ENCODE measurements around the gene ATE1. TPM values are rescaled to one million over a fixed set of nuclear protein-coding genes. Genes with fewer than 3 reads are reported as not detected.

ATE1 gene
- total and polyA plus RNA-seq, 2 experiments from 2014 or later = 16.9 to 48.9 TPM

DNA sequence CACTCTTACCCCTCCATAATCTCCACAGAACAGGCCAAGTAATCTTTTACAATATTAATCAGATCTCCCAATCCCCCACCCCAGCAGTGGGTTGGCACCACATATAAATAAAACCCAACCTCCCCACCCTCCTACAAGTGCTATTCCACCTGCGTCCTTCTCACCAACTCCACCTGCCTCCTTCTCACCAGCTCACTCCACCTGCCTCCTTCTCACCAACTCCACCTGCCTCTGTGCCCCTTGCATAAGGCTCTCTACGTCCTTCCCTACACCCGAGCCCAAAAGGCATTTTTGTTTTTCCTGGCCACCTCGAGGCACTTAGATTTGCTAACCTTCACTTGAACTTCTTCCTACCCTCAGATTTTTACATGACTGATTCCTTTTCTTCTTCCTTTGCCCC, 89.7 kb downstream of the ATE1 start:
- no peaks in the 10 kb centered on the region for H4K20me1 ChIP-seq (ENCODE audit: insufficient read depth, poor library complexity, severe bottlenecking)
- no peaks in the 10 kb centered on the region for H3K27me3 ChIP-seq
- TF ChIP-seq EZH2 (IDR thresholded peaks at IDR 0.05; ENCODE audit: borderline replicate concordance) (no peak), EZH2phosphoT487 (IDR thresholded peaks at IDR 0.05; ENCODE audit: low read depth, severe bottlenecking, unreplicated experiment) (no peak)
- TF ChIP-seq, protein P1, sequence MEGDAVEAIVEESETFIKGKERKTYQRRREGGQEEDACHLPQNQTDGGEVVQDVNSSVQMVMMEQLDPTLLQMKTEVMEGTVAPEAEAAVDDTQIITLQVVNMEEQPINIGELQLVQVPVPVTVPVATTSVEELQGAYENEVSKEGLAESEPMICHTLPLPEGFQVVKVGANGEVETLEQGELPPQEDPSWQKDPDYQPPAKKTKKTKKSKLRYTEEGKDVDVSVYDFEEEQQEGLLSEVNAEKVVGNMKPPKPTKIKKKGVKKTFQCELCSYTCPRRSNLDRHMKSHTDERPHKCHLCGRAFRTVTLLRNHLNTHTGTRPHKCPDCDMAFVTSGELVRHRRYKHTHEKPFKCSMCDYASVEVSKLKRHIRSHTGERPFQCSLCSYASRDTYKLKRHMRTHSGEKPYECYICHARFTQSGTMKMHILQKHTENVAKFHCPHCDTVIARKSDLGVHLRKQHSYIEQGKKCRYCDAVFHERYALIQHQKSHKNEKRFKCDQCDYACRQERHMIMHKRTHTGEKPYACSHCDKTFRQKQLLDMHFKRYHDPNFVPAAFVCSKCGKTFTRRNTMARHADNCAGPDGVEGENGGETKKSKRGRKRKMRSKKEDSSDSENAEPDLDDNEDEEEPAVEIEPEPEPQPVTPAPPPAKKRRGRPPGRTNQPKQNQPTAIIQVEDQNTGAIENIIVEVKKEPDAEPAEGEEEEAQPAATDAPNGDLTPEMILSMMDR (IDR thresholded peaks at IDR 0.05; ENCODE audit: poor library complexity) = no peak
- whole genome bisulfite sequencing (ENCODE audit: low lambda C conversion rate, missing lambda C conversion rate) = 64% methylated on average over 4 of the region's 4 CpGs
- peaks cover 8% of the 10 kb centered on the region for H3K79me2 ChIP-seq
- no peaks in the 10 kb centered on the region for H3K9me2 ChIP-seq (replicated peaks; ENCODE audit: insufficient read depth)
- H2AFZ ChIP-seq = no peak overlapping the region
- no peak overlapping the region for H3K4me2 ChIP-seq
- H3K4me1 ChIP-seq (ENCODE audit: insufficient read depth) = peaks cover 23% of the 10 kb centered on the region
- no peaks in the 10 kb centered on the region for H3K36me3 ChIP-seq (replicated peaks; ENCODE audit: insufficient read depth, low read depth)
- no peak for DNase-seq (ENCODE audit: low spot score)
- H3K27ac ChIP-seq = no peak overlapping the region
- no peaks in the 10 kb centered on the region for H3K9me3 ChIP-seq (ENCODE audit: low read depth)
- no peak overlapping the region for H3K4me3 ChIP-seq

DNA sequence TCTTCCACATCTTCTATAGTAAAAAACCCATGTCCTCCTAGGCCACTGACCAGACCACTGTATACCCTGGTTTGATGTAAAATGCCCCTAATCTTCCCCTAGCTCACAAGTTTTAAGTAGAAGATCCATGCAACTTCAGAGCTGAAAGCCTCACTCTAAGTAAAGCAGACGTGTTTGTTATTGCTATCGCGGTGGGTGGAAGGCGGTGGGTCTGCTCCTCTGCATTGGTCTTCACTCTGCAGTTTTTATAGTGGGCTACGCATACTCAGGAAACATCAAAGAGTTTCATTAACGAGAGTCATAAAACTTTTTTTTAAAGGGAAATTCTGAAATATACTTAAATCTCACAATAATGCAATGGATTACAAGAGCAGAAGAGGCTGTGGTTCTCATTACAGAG, 91.7 kb downstream of the ATE1 start:
- Histone ChIP-seq H3K27me3 (no peaks in the 10 kb centered on the region), H3K36me3 (replicated peaks; ENCODE audit: insufficient read depth, low read depth) (no peaks in the 10 kb centered on the region), H3K79me2 (peaks cover 8% of the 10 kb centered on the region), H4K20me1 (ENCODE audit: insufficient read depth, poor library complexity, severe bottlenecking) (no peaks in the 10 kb centered on the region), H3K4me2 (peak overlapping the region; percentile 14), H2AFZ (no peak overlapping the region), H3K9me2 (replicated peaks; ENCODE audit: insufficient read depth) (no peaks in the 10 kb centered on the region), H3K9me3 (ENCODE audit: low read depth) (no peaks in the 10 kb centered on the region), H3K27ac (no peak overlapping the region), H3K4me3 (no peak overlapping the region), H3K4me1 (ENCODE audit: insufficient read depth) (peaks cover 22% of the 10 kb centered on the region)
- whole genome bisulfite sequencing (ENCODE audit: low lambda C conversion rate, missing lambda C conversion rate) = 41% methylated on average over 6 of the region's 6 CpGs
- TF ChIP-seq EZH2phosphoT487 (IDR thresholded peaks at IDR 0.05; ENCODE audit: low read depth, severe bottlenecking, unreplicated experiment) = no peak
- TF ChIP-seq, protein P1 (IDR thresholded peaks at IDR 0.05; ENCODE audit: poor library complexity) = no peak
- TF ChIP-seq EZH2 (IDR thresholded peaks at IDR 0.05; ENCODE audit: borderline replicate concordance) = no peak
- DNase-seq (ENCODE audit: low spot score) = no peak

DNA sequence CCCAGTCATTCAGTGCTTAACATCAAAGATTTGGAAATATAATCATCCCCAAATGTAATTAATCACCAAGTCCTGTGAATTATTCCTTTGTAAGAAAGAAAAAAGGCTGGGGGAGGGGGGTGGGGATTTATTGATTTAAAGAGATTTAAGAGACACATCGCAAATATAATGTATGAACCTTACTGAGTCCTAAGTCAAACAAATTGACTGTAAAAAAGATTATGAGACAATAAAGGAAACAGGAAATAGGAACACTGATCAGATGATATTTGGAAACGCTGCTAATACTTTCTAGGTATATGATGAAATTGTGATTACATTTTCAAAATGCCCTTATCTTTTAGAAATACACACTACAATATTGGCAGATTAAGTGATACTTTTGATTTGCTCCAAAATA, 92.5 kb downstream of the ATE1 start:
- Histone ChIP-seq H3K27me3 (no peaks in the 10 kb centered on the region), H3K9me3 (ENCODE audit: low read depth) (no peaks in the 10 kb centered on the region), H3K4me3 (no peak overlapping the region), H3K4me2 (no peak overlapping the region), H3K36me3 (replicated peaks; ENCODE audit: insufficient read depth, low read depth) (no peaks in the 10 kb centered on the region), H3K9me2 (replicated peaks; ENCODE audit: insufficient read depth) (no peaks in the 10 kb centered on the region), H2AFZ (no peak overlapping the region), H3K27ac (peak overlapping the region; percentile 22), H3K79me2 (peaks cover 8% of the 10 kb centered on the region), H3K4me1 (ENCODE audit: insufficient read depth) (peaks cover 21% of the 10 kb centered on the region), H4K20me1 (ENCODE audit: insufficient read depth, poor library complexity, severe bottlenecking) (no peaks in the 10 kb centered on the region)
- DNase-seq (ENCODE audit: low spot score) = no peak
- 48% methylated on average over 2 of the region's 2 CpGs for WGBS (ENCODE audit: low lambda C conversion rate, missing lambda C conversion rate)
- TF ChIP-seq, protein P1 (IDR thresholded peaks at IDR 0.05; ENCODE audit: poor library complexity) = no peak
- TF ChIP-seq EZH2 (IDR thresholded peaks at IDR 0.05; ENCODE audit: borderline replicate concordance) (no peak), EZH2phosphoT487 (IDR thresholded peaks at IDR 0.05; ENCODE audit: low read depth, severe bottlenecking, unreplicated experiment) (no peak)

DNA sequence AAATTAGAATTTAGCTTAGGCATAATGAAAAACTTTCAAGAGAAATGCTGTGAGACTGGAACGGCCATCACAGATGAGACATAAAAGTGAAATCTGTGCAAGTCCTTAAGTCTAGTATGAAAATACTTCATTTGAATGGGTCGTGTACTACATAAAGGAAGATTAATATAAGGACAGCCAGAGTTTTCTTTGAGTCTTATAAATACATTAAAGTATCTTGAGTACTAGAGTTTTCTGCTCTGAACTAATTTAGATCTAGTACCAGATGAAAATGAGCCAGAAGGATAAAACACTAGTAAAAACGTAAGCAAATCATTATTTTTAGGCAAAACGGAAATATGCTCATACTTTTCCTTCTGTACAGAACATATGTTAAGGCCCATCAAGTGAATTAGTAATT, 93.1 kb downstream of the ATE1 start:
- H3K4me2 ChIP-seq = no peak overlapping the region
- DNase-seq (ENCODE audit: low spot score) = no peak
- peak overlapping the region; percentile 22 for H3K27ac ChIP-seq
- 71% methylated on average over 4 of the region's 4 CpGs for WGBS (ENCODE audit: low lambda C conversion rate, missing lambda C conversion rate)
- H3K9me2 ChIP-seq (replicated peaks; ENCODE audit: insufficient read depth) = no peaks in the 10 kb centered on the region
- H3K9me3 ChIP-seq (ENCODE audit: low read depth) = no peaks in the 10 kb centered on the region
- no peaks in the 10 kb centered on the region for H3K36me3 ChIP-seq (replicated peaks; ENCODE audit: insufficient read depth, low read depth)
- H4K20me1 ChIP-seq (ENCODE audit: insufficient read depth, poor library complexity, severe bottlenecking) = no peaks in the 10 kb centered on the region
- H3K4me1 ChIP-seq (ENCODE audit: insufficient read depth) = peaks cover 21% of the 10 kb centered on the region
- H2AFZ ChIP-seq = no peak overlapping the region
- peaks cover 4% of the 10 kb centered on the region for H3K79me2 ChIP-seq
- no peaks in the 10 kb centered on the region for H3K27me3 ChIP-seq
- TF ChIP-seq, protein P1 (IDR thresholded peaks at IDR 0.05; ENCODE audit: poor library complexity) = no peak
- no peak for TF ChIP-seq EZH2 (IDR thresholded peaks at IDR 0.05; ENCODE audit: borderline replicate concordance)
- no peak for TF ChIP-seq EZH2phosphoT487 (IDR thresholded peaks at IDR 0.05; ENCODE audit: low read depth, severe bottlenecking, unreplicated experiment)
- H3K4me3 ChIP-seq = no peak overlapping the region

All from hepatocyte (in vitro differentiated cells).